Stimulated activated effector memory CD8-positive, alpha-beta T cell treated with anti-CD3 and anti-CD28 coated beads, Interleukin-12 subunit alpha, Interleukin-12 subunit beta, amount 100 ng/mL, for 72 hours (primary cell): ENCODE data around the gene MEST.
"Not testable (repeated sequence)": the region's sequence is repeated elsewhere in the genome, so short reads cannot be mapped to it uniquely, and the experiment has no call there.

Experiments used
- ATAC-seq: fragments of 150-1000 bp; cut with Tn5 transposase; 2 replicates; pipeline ENCODE4 v1.10.0; 2021
- DNase-seq, 2 donors: peaks; one replicate each; pipeline ENCODE4 v3.0.0; 2021 to 2022; ENCODE audit warnings: low spot score in 2 of 2
- H3K27ac Mint-ChIP-seq: one replicate; pipeline ENCODE4 v1.8.0; 2022; ENCODE audit warnings: mild to moderate bottlenecking, mixed read lengths
- H3K36me3 Mint-ChIP-seq: one replicate; pipeline ENCODE4 v1.8.0; 2022; ENCODE audit warnings: mild to moderate bottlenecking, mixed read lengths
- H3K4me1 Mint-ChIP-seq: one replicate; pipeline ENCODE4 v1.8.0; 2022; ENCODE audit warnings: mixed read lengths
- H3K4me3 Mint-ChIP-seq: one replicate; pipeline ENCODE4 v1.8.0; 2022; ENCODE audit warnings: mild to moderate bottlenecking, mixed read lengths
- H3K9me3 Mint-ChIP-seq: one replicate; pipeline ENCODE4 v1.8.0; 2022; ENCODE audit warnings: mixed read lengths

MEST gene

DNA sequence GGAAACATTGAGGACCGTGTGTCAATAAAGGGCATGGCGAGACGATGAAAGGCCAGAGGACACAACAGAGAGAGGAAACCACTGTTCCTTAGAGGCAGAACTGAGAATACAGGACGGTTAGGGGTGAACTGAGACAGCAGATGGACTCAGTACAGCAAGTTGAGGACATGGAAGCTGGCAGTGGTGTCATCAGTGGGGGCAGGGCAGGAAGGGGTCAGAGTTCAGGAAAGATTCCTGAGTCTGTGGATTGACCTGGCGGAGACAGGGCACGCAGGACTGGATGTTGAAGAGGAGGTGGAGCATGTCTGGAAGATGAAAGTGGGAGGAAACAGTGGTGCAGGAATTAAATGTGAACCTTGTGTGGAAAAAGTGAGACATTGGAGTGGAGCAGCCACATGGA, 46.0 kb downstream of the MEST start:
- not testable (repeated sequence) for H3K9me3 Mint-ChIP-seq, H3K36me3 Mint-ChIP-seq, ATAC-seq, H3K27ac Mint-ChIP-seq, H3K4me3 Mint-ChIP-seq, DNase-seq, H3K4me1 Mint-ChIP-seq

DNA sequence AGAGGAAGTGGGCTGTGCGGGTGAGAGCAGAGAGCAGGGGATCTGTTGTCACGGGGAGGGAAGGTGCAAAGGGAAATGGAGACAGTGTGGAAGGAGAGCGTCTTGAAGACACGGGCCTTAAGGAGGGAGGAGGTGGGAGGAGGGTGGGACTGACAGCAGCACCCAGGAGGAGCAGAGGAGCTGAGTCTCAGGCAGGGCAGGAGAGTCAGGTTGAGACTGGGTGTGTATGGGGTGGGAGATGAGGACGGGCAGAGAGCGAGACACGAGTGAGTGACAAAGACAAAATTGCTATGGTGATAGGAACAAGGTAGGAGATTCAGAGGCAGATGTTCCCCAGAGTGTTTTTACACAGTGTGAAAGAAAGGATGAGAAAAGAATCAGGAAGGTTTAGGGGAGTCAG, 49.4 kb downstream of the MEST start:
- not testable (repeated sequence) for H3K27ac Mint-ChIP-seq, H3K9me3 Mint-ChIP-seq, H3K4me1 Mint-ChIP-seq, ATAC-seq, DNase-seq, H3K36me3 Mint-ChIP-seq, H3K4me3 Mint-ChIP-seq

DNA sequence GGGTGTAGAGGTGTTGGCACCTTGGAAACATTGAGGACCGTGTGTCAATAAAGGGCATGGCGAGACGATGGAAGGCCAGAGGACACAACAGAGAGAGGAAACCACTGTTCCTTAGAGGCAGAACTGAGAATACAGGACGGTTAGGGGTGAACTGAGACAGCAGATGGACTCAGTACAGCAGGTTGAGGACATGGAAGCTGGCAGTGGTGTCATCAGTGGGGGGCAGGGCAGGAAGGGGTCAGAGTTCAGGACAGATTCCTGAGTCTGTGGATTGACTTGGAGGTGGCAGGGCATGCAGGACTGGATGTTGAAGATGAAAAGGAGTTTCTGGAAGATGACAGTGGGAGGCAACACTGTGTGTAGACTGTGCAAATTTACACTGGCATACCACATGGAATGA, 50.4 kb downstream of the MEST start:
- not testable (repeated sequence) for H3K9me3 Mint-ChIP-seq, H3K27ac Mint-ChIP-seq, ATAC-seq, DNase-seq, H3K4me3 Mint-ChIP-seq, H3K36me3 Mint-ChIP-seq, H3K4me1 Mint-ChIP-seq

DNA sequence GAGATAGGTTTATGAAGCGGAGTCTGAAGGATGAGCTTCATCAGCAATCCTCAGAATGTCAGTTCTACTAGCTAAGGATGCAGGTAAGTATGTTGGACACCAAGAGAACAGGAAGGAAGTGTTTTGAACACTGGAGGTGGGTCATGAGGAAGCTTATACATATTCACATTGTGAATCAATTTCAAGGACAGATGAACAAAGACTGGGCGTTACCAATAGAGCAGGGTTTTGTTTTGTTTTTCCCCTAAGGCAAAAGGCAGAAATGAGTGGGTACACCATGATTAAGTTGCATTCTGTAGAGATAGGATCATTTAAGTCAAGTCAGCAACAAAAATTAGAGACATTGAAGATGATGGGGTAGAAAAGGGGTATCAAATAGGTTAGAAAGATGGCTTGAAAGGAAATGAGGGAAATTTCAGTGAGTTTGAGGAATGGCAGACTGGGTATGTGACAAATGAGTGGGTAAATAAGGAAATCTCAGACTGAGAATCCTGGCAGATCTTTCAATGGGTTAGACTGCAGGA, 51.7 kb downstream of the MEST start:
- H3K4me1 Mint-ChIP-seq, result no peaks in the 10 kb centered on the region
- DNase-seq (no peak), ATAC-seq (no peak)
- H3K36me3 Mint-ChIP-seq, result no peaks in the 10 kb centered on the region
- no peak overlapping the region for H3K4me3 Mint-ChIP-seq
- no peak overlapping the region for H3K27ac Mint-ChIP-seq
- no peaks in the 10 kb centered on the region for H3K9me3 Mint-ChIP-seq

DNA sequence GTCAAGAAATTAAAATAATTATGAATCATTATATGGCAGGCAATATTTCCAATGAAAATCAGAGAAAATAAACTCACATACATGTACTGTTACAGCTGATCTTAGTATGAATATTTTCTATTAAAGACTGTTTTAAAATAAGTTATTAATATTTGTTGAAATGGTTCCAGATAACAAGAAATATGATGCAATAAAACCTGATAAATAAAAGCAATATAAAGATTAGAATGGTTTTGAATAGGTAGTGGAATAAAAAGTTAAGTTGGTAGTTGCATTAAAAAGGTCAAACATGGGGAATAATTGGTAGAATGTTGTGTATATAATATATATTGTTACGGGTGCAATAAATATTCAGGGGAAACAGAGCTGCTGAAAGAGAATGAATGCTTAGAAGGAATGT, 52.5 kb downstream of the MEST start:
- Mint-ChIP-seq H3K9me3 (no peaks in the 10 kb centered on the region), H3K27ac (no peak overlapping the region), H3K4me3 (no peak overlapping the region), H3K4me1 (no peaks in the 10 kb centered on the region), H3K36me3 (no peaks in the 10 kb centered on the region)
- no peak for DNase-seq
- ATAC-seq, result no peak

DNA sequence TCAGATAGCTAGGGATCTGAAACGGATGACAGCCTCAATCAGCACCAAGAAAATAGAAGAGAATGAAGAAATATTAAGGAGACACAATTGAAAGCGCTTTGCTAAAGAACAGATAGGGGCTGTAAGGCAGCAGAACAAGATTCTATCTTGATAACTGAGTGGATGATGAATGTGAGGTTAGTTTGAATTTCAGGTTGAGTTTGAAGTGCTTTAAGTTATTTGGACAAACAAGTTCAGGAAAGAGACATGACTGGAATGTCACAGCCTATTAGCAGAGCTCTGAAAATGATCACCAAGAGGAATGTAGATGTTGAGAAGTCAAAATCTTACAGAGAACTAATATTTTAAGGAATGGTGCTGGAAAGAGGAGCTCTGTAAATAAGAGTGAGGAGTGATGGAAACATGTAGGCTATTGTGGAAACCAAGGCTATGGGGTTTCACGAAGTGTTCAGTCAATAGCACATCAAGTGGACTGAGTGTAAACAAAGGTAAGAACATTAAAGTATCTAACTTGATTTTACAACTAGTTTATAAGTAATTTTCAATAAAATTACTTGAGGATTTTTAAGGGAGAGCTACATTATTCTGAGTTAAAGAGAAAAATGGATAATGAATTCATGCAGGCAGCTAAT, 61.6 kb downstream of the MEST start:
- no peak overlapping the region for H3K27ac Mint-ChIP-seq
- H3K4me1 Mint-ChIP-seq, result no peaks in the 10 kb centered on the region
- H3K9me3 Mint-ChIP-seq, result peaks cover 2% of the 10 kb centered on the region
- H3K4me3 Mint-ChIP-seq, result no peak overlapping the region
- DNase-seq, result no peak
- no peaks in the 10 kb centered on the region for H3K36me3 Mint-ChIP-seq
- no peak for ATAC-seq

DNA sequence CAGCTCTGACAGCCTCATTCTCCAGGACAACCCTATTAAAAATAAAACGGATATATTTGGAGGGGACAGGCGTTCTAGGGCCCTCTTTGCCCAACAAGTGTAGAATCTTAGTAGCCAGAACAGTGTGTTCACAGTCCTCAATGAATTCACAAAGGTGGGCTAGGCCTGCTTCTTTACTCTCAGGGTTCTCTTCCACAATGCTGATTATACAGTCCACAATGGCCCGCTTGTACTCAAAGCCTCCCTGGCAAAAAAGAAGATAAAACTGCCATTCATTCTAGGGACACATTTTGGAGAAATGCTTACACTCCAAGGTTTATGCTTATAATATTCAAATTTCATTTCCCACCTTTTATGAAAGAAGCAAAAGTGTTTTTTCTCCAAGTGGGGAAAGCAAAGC, 62.6 kb downstream of the MEST start:
- ATAC-seq (no peak), DNase-seq (no peak)
- H3K27ac Mint-ChIP-seq, result no peak overlapping the region
- no peaks in the 10 kb centered on the region for H3K4me1 Mint-ChIP-seq
- H3K36me3 Mint-ChIP-seq, result no peaks in the 10 kb centered on the region
- H3K9me3 Mint-ChIP-seq, result peaks cover 2% of the 10 kb centered on the region
- no peak overlapping the region for H3K4me3 Mint-ChIP-seq
